ENCODE results near the gene LZTS3.
"Not testable (repeated sequence)": the region's sequence is repeated elsewhere in the genome, so short reads cannot be mapped to it uniquely, and the experiment has no call there.

Gene LZTS3

DNA sequence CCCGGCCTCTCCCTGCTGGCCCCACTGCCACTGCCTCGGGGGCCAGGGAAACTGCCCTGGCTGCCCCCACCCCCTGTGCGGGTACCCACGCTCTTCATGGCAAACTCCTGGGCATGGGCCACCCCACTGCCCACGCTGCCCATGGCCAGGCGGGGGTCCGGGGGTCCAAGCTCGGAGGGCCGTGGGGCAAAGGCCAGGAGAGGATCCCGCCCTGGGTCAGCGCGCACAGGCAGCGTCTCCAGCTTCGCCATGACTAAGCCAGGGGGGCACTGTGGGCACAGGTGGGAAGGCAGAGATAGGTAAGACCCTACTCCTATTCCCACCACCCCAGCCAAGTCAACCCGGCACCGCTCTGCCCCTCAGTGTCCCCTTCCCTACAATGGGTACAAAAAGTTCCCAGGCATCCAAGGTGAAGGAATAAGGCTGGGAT is 6.4 kb downstream of the LZTS3 start:
- DNase-seq = no peak

- DNase-seq = no peak
These were observed 6.9 kb downstream of the LZTS3 start for GRCh38 chr20:3166338-3166912.

DNA sequence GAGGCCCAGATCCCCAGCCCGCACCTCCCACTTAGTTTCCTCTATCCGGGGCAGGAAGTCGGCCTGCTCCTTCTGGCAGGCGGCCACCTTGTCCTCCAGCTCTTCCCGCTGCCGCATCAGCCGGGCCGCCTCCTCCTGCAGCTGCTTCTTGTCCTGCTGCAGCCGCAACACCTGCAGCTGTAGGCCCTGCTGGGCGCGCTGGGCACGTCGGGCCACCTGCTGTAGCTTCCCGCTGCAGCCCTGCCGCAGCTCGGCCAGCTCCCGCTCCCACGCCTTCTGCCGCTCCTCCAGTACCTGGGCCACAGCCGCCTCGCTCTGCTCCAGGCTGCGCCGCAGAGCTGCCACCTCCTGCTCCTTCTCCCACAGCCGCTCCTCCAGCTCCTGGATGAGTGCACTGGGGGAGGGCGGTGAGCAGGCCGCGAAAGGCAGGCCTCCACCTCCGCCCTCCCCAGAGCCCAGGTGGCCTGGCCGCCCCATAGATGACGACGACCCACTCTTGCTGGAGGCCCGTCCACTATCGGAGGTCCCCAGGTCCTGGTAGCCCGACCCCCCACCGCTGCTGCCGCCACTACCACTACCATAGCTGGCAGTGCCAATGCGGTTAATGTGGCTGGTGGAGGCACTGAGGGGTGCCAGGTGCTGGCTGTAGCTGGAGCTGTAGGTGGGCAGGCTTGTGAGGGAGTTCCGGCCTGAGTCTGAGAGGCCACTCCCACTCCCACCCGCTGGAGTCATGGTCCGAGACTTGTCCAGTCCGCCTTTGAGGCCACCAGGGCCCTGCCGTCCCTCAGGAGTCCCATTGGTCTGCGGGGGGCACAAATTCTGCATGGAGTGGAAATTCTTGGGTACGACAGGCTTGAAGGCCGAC is 7.6 kb downstream of the LZTS3 start:
- no peak for DNase-seq

- DNase-seq = no peak
These were observed 8.5 kb downstream of the LZTS3 start for GRCh38 chr20:3164763-3165410.

DNA sequence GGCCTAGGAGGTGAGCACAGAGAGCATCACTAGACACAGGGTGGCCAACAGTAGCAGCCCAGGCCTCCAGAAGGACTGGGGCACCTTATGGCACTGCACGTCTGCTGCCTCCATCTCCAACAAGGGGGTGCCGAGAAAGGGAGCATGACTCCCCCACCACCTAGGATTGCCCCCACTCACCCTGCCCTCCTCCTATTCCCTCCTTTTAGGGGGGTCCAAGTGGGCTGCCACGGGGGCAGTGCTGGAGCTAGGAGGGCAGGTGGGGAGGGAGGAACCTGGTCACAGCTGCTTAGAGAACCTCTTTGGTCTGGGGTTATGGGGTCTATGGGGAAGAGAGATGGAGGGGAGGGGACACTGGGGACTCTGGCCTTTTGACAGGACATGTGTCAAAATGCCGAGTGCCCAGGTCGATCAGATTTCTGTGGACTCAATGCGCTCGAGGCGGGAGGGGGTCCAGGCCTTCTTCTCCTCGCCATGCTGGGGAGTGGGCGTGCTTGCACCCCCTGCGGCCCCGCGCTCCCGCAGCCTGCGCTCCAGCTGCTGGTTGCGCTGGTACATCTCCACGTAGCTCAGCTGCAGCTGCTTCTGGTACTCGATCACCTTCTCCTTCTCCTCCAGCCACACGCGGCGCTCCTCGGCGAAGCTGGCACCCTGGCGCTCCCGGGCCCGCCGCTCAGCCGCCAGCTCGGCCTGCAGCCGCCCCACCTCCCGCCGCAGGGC is 9.1 kb downstream of the LZTS3 start:
- no peak for DNase-seq

DNA sequence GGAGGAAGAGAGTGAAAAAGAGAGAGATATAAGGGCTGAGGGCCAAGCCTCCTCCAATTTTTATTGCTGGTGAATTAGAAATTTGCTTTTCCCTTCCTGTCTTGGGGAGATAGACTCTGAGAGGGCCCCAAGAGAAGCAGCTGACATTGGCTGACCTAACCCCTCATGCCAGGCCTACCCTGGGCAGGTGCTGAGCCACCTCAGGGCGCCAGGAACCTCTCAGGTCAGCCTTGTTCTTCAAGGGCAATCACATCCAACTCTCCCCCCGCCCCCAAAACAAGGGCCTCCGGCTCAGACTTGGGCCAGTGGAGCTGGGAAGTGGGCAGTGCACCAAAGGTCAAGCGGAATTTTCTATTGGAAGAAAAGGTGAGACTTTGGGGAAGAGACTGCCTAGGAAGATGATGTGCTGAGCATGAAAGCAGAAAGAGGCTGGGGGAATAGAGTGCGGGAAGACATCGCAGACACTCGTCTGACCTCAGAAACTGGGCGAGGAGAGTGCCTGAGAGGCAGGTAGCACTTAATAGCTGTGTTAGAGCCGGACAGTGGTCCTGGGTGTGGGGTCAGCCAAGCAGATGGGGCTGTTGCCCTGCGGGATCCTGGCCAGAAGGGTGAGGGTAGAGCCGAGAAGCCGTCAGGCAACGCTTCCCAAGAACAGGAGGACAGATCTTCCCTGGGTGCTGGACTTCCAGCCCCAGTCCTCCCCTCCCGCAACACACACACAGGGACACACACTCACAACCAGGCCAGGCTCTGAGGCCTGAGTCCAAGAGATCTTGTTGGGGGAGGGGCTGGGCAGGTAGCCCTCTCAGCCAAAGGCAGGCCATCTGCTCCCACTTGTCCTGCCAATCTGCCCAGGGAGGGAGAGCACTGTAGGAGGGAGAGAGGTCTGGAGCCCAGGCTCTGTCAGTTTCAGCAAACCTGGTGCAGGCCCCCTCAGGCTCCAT is 10.0 kb downstream of the LZTS3 start:
- DNase-seq = no peak

- DNase-seq = no peak
These were observed 11.2 kb downstream of the LZTS3 start for GRCh38 chr20:3162080-3162611.

DNA sequence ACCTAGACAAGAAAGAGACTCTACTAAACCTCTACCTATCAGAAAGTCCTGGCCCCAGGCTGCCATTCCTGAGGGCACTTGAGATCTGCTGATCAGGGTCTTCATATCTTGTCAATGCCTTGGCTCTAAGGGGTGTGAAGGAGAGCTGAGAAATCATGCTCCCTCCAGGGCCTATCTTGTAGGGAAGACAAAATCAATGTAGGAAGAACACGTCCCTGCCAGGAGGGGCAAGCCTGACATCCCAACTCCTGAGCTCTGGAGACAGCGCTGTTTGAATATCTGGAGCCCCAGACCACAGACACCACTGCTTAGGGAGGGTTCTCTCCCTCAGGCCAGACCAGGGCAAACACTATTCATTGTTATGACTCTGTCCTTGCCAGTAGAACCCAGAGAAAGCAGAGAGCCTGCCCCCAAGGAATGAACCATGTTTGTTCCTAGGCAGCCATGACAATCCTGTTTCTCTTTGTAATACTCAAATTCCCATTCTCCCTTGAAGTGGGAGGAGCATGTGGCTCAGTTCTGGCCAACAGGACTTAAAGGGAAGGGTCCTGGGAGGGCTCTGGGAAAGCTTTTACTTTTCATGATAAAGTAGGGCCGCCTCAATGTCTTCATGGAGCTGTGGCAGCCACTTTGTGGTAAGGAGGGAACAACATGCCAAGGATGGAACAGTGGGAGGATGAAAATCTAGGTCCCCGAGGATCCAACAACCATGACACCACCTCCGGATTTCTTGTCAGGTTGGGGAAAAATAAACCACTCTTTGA is 11.9 kb downstream of the LZTS3 start:
- no peak for DNase-seq

DNA sequence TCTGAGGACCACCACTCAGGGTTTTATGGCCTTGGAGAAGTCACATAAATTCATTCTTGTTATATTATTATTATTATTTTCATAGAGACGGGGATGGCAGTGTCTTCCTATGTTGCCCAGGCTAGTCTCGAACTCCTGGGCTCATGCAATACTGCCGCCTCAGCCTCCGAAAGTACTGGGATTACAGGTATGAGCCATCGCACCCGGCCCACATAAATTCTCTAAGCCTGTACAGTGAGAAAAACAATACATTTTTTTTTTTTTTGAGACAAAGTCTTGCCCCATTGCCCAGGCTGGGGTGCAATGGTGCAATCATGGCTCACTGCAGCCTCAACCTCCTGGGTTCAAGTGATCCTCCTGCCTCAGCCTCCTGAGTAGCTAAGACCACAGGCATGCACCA is 12.9 kb downstream of the LZTS3 start:
- DNase-seq = no peak

GRCh38 chr20:3158968-3159431 is 14.3 kb downstream of the LZTS3 start:
- DNase-seq = no peak

- no peak for DNase-seq
These were observed 15.5 kb downstream of the LZTS3 start for GRCh38 chr20:3157817-3158216.

DNA sequence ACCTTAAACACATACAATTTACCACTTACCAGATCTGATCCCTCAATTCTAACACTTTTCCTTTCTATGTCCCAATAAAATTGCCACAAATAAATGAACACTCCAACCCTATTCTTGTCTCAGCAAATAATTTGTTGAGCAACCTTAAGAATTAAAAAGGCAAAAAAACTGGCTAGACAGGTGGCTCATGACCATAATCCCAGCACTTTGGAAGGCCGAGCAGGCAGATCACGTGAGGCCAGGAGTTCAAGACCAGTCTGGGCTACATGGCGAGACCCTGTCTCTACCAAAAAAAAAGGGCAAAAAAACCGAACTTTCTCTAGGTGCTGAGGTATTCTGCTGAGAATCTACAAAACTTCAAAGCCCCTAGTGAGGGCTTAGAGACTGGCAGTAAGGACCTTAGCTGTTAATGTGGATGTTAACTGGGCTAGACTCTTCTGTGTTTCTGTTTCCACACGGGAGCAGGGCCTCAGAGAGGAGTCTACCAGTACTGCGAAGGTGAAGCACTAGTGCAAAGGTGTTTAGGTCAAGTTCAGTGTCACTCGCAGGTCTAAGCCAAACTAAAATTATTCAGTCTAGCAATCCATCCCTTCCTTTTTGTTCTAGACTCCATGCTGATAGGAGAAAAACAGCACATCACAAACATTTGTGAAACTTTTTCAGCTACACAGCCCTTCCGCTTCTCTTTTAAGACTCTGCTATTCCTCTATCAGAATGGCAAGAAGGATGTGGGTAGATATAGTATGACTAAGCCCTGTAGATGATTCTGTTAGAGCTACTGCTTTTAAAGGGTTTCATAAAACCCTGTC is 16.3 kb downstream of the LZTS3 start:
- DNase-seq = no peak

GRCh38 chr20:3152057-3152644 is 21.2 kb downstream of the LZTS3 start:
- DNase-seq = not testable (repeated sequence)

GRCh38 chr20:3150908-3151307 is 22.4 kb downstream of the LZTS3 start:
- no peak for DNase-seq

DNA sequence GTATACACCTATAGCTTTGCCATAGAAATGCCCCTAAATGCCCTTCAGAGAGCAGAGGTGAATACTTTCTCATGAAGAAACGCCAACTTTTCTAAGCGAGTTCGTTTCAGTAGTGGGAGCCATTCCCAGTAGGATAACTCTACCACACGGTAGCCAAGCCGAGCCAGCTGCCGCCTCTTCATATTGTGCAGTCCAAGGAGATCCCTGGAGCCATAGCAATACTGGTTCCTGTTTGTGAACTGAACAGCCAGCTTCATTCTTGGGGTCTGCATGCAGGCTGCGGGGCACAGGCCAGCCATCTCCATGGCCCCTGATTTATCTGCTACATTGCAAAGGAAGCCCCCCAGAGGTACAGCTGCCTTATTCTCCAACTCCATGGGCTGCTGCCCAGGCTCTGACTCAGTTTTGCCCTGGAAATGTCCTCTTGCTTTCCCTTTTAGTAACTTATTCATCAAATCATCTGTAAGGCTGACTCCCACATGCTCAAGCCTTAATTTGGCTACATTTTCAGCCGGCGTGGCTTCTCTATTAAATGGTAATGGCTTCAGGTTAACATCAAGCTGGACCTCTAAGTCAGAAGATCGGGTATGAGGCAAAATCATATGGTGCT is 26.5 kb downstream of the LZTS3 start:
- no peak for DNase-seq

DNA sequence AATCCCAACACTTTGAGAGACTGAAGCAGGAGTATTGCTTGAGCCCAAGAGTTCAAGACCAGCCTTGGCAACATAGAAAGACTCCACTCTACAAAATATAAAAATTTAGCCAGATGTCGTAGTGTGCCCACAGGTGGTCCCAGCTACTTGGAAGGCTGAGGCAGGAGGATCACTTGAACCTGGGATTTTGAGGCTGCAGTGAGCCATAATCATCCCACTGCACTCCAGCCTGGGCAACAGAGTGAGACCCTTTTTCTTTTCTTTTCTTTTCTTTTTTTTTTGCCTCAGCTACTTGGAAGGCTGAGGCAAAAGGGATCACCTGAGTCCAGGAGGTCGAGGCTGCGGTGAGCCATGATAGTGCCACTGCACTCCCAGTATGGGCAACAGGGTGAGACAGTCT is 31.6 kb downstream of the LZTS3 start:
- no peak for DNase-seq

DNA sequence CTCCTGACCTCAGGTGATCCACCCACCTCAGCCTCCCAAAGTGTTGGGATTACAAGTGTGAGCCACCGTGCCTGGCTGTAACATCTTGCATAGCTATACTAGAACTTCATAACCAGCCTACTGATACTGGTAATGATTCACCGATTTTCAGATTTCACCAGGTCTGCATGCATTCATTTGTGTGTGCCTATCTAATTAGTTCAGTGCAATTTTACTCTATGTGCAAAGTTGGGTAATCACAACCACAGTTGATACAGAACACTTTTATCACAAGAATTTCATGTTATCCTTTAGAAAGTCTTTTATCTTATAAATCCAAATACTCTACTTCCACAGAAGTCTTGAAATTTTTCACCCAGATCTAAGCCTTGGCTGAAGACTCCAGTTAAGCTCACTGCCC is 35.9 kb downstream of the LZTS3 start:
- DNase-seq = no peak

DNA sequence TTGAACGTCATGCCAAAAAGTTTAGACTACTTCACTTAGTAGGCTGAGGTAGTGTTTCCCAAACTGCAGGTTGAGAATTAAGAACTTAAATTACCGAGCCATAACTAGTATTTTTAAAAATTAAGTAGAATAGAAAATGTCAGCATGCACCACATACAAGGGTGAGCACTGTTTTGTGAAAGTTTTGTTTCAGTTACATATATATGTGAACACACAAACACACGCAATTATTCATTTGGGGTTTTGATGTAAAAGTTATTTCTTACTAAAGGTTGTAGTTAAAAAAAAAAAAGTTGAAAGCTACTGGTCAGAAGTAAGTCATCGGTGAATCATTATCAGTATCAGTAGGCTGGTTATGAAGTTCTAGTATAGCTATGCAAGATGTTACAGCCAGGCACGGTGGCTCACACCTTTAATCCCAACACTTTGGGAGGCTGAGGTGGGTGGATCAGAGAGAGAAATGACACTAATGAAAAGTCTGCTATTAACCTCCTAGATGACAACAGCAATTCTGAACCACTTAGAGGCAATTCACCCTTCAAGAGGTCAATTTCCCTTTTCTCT is 37.8 kb downstream of the LZTS3 start:
- DNase-seq = no peak

- DNase-seq = no peak
These were observed 39.2 kb downstream of the LZTS3 start for GRCh38 chr20:3134151-3134550.
